Vagina (tissue), 2 donors: ENCODE measurements around the gene NXPE1. TPM values are rescaled to one million over a fixed set of nuclear protein-coding genes. Genes with fewer than 3 reads are reported as not detected.
"Not testable (repeated sequence)": the region's sequence is repeated elsewhere in the genome, so short reads cannot be mapped to it uniquely, and the experiment has no call there.

Experiments
- DNase-seq, 2 donors: peaks; one replicate each; pipeline ENCODE4 v3.0.0-alpha.2; 2017; ENCODE audit errors: extremely low spot score in 2 of 2
- H3K27ac ChIP-seq: fragments of 200-600 bp; sonication (generic); one replicate; pipeline ENCODE4 v1.5.1; 2019
- H3K27me3 ChIP-seq: fragments of 200-600 bp; sonication (generic); one replicate; pipeline ENCODE4 v1.5.1; 2019
- H3K36me3 ChIP-seq, 2 donors: fragments of 200-600 bp; sonication (generic); one replicate each; pipeline ENCODE4 v1.5.1; 2017 to 2019
- H3K4me1 ChIP-seq: fragments of 200-600 bp; sonication (generic); one replicate; pipeline ENCODE4 v1.5.1; 2019
- H3K4me3 ChIP-seq, 2 donors: fragments of 200-600 bp; sonication (generic); 1 replicate in 1 of 2; 2 replicates in 1 of 2; pipeline ENCODE4 v1.5.1; 2016 to 2019
- H3K9me3 ChIP-seq: fragments of 200-600 bp; sonication (generic); one replicate; pipeline ENCODE4 v1.5.1; 2019
- POLR2A ChIP-seq, 2 donors: fragments of 450-650 bp; IDR thresholded peaks; one replicate each; pipeline ENCODE4 v1.6.1; 2017; ENCODE audit warnings: antibody characterized with exemption in 2 of 2, mild to moderate bottlenecking in 2 of 2, moderate library complexity in 2 of 2
- POLR2AphosphoS5 ChIP-seq, 2 donors: sonication (generic); formaldehyde crosslinking; IDR thresholded peaks; one replicate each; pipeline ENCODE4 v1.9.0; 2017; ENCODE audit warnings: antibody characterized with exemption in 2 of 2, mild to moderate bottlenecking in 2 of 2, low read depth in 1 of 2; ENCODE audit not compliant: insufficient read depth in 1 of 2
- intact Hi-C: fragments of 100-400 bp; cut with DNase I; formaldehyde crosslinking; loops from one replicate; pipeline ENCODE4 v1.15.1; 2023
- total RNA-seq: library from RNA; depleted of rRNA; stranded (reverse); fragments of >200 nt; gene quantifications from one replicate; pipeline ENCODE4 v1.2.3, GENCODE V29; 2016
- TF ChIP-seq, protein P1 (sequence below), 3 experiments: fragments of 450-650 bp in 2 of 3; fragments of 200-600 bp in 1 of 3; sonication (generic) in 1 of 3; IDR thresholded peaks; one replicate each; pipeline ENCODE4 v1.5.1; 2017 to 2019; ENCODE audit warnings: antibody characterized with exemption in 3 of 3, mild to moderate bottlenecking in 2 of 3, moderate library complexity in 2 of 3

NXPE1 gene
- not detected for total RNA-seq

DNA sequence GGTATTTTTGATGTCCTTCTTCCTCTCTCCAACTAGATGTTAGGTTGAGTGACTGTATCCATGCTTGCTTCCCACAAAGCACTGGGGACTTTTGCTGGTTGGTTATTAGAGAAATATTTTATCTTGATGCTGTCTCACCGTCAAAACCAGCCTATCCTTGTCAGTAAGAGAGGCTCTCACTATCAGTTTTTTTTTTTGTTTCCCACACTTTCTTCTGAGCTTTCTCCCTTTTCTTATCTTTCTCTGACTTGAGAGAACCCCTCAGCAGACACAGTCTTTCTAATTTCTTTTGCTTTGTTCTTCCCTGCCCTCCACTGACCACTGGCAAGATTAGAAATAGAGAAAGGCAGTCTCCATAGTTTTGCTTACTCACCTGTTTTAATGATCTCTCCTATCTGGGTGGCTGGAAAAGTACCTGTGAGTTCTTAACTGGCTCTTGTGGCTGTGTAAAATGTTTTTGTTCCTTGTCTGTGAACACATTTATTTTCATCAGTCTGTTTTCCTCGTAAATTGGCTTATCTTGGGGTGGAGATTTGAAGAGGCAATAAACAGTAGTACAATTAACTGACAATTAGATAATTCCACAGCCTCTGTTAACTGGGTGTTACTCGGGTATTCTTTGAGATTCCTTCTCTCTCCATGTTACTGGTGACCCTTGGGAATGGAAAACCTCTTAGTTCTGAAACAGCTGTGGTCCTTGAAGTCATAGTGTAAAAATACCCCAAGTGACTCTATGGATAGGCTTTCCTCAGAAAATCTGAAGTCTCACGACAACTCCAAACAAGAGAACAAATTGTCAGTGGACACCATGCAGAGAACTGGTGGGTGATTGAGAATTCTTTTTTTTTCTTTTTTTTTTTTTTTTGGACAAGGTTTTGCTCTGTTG lies at the start of gene NXPE1:
TSS of gene NXPE1 (minus strand) at position 457 of the 886 bp plus-strand sequence. CDS start 8,680 bp downstream, outside the sequence.
- Histone ChIP-seq H3K4me3 (no peak within 1 kb of the TSS), H3K27ac (no peak within 1 kb of the TSS), H3K27me3 (no peaks in the 10 kb centered on the region), H3K4me1 (no peaks in the 10 kb centered on the region), H3K36me3 (no peaks in the 10 kb centered on the region), H3K9me3 (no peaks in the 10 kb centered on the region)
- no peak for TF ChIP-seq POLR2A (IDR thresholded peaks at IDR 0.05)
- intact Hi-C loops = no loop called here
- no peak for DNase-seq

DNA sequence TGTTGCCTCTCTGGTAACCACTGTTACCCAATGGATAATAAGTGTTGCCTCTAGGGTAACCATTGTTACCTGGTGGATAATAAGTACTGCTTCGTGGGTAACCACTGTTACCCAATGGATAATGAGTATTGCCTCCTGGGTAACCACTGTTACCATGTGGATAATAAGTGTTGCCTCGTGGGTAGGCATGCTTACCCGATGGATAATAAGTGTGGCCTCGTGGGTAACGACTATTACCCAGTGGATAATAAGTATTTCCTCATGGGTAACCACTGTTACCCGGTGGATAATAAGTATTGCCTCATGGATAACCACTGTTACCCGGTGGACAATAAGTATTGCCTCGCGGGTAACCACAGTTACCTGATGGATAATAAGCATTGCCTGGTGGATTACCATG lies 49.7 kb upstream of the NXPE1 start:
- Histone ChIP-seq H3K9me3 (peaks cover 5% of the 10 kb centered on the region), H3K4me1 (no peaks in the 10 kb centered on the region), H3K27me3 (no peaks in the 10 kb centered on the region), H3K36me3 (no peaks in the 10 kb centered on the region), H3K4me3 (no peak overlapping the region), H3K27ac (no peak overlapping the region)
- TF ChIP-seq POLR2A (IDR thresholded peaks at IDR 0.05) (no peak), POLR2AphosphoS5 (IDR thresholded peaks at IDR 0.05; ENCODE audit: insufficient read depth in 1 of 2, low read depth in 1 of 2) (no peak)
- TF ChIP-seq, protein P1, sequence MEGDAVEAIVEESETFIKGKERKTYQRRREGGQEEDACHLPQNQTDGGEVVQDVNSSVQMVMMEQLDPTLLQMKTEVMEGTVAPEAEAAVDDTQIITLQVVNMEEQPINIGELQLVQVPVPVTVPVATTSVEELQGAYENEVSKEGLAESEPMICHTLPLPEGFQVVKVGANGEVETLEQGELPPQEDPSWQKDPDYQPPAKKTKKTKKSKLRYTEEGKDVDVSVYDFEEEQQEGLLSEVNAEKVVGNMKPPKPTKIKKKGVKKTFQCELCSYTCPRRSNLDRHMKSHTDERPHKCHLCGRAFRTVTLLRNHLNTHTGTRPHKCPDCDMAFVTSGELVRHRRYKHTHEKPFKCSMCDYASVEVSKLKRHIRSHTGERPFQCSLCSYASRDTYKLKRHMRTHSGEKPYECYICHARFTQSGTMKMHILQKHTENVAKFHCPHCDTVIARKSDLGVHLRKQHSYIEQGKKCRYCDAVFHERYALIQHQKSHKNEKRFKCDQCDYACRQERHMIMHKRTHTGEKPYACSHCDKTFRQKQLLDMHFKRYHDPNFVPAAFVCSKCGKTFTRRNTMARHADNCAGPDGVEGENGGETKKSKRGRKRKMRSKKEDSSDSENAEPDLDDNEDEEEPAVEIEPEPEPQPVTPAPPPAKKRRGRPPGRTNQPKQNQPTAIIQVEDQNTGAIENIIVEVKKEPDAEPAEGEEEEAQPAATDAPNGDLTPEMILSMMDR (IDR thresholded peaks at IDR 0.05) = no peak
- intact Hi-C loops = no loop called here
- DNase-seq = no peak

DNA sequence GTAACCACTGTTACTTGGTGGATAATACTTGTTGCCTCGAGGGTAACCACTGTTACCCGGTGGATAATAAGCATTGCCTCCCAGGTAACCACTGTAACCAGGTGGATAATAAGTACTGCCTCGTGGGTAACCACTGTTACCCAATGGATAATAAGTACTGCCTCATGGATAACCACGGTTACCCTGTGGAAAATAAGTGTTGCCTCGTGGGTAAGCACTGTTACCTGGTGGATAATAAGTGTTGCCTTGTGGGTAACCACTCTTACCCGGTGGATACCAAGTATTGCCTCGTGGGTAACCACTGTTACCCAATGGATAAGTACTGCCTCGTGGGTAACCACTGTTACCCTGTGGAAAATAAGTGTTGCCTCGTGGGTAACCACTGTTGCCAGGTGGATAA lies 48.9 kb upstream of the NXPE1 start:
- intact Hi-C loops, H3K36me3 ChIP-seq, H3K27me3 ChIP-seq, H3K4me3 ChIP-seq, H3K27ac ChIP-seq, H3K9me3 ChIP-seq, H3K4me1 ChIP-seq: not testable (repeated sequence)
- peak in 1 of 2 donors; percentile 20 for DNase-seq

DNA sequence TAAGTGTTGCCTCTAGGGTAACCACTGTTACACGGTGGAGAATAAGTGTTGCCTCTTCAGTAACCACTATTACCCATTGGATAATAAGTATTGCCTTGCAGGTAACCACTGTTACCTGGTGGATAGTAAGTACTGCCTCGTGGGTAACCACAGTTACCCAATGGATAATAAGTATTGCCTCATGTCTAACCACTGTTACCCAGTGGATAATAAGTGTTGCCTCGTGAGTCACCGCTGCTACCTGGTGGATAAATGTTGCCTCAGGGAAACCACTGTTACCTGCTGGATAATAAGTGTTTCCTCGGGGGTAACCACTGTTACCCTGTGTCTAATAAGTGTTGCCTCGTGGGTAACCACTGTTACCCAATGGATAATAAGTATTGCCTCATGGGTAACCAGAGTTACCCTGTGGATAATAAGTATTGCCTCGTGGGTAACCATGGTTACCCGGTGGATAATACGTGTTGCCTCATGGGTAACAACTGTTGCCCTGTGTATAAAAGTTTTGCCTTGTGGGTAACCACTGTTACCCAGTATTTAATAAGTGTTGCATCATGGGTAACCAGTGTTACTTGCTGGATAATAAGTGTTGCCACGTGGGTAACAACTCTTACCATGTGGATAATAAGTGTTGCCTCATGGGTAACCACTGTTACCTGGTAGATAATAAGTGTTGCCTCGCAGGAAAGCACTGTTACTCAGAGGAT lies 48.2 kb upstream of the NXPE1 start:
- H3K4me1 ChIP-seq = no peaks in the 10 kb centered on the region
- H3K27me3 ChIP-seq = no peaks in the 10 kb centered on the region
- intact Hi-C loops = no loop called here
- no peak for TF ChIP-seq POLR2A (IDR thresholded peaks at IDR 0.05)
- TF ChIP-seq, protein P1 (IDR thresholded peaks at IDR 0.05) = no peak
- no peak for TF ChIP-seq POLR2AphosphoS5 (IDR thresholded peaks at IDR 0.05; ENCODE audit: insufficient read depth in 1 of 2, low read depth in 1 of 2)
- H3K36me3 ChIP-seq = no peaks in the 10 kb centered on the region
- no peak overlapping the region for H3K27ac ChIP-seq
- no peak overlapping the region for H3K4me3 ChIP-seq
- DNase-seq = no peak
- peaks cover 5% of the 10 kb centered on the region for H3K9me3 ChIP-seq

DNA sequence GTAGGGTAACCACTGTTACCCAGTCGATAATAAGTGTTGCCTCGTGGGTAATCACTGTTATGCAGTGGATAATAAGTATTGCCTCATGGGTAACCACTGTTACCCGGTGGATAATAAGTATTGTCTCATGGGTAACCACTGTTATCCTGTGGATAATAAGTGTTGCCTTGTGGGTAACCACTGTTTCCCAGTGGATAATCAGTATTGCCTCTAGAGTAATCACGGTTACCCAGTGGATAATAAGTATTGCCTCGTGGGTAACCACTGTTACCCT lies 47.1 kb upstream of the NXPE1 start:
- H3K36me3 ChIP-seq, H3K27ac ChIP-seq, H3K27me3 ChIP-seq, intact Hi-C loops, H3K9me3 ChIP-seq, H3K4me1 ChIP-seq, H3K4me3 ChIP-seq: not testable (repeated sequence)
- DNase-seq = peak in 1 of 2 donors; percentile 25

DNA sequence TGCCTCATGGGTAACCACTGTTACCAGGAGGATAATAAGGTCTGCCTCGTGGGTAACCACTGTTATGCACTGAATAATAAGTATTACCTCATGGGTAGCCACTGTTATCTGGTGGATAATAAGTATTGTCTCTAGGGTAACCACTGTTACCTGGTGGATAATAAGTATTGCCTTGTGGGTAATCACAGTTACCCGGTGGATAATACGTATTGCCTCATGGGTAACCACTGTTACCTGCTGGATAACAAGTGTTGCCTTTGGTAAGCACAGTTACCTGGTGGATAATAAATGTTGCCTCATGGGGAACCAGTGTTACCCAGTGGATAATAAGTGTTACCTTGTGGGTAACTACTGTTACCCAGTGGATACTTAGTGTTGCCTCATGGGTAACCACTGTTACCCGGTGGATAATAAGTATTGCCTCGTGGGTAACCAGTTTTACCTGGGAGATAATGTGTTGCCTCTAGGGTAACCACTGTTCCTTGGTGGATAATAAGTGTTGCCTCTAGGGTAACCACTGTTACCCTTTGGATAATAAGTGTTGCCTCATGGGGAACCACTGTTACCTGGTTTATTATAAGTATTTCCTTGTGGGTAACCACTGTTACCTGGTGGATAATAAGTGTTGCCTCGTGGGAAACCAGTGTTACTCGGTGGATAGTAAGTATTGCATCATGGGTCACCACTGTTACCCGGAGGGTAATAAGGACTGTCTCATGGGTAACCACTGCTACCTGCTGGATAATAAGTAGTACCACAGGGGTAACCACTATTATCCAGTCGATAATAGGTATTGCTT lies 46.5 kb upstream of the NXPE1 start:
- H3K4me1 ChIP-seq = no peaks in the 10 kb centered on the region
- intact Hi-C loops = no loop called here
- TF ChIP-seq POLR2AphosphoS5 (IDR thresholded peaks at IDR 0.05; ENCODE audit: insufficient read depth in 1 of 2, low read depth in 1 of 2) (no peak), POLR2A (IDR thresholded peaks at IDR 0.05) (no peak)
- TF ChIP-seq, protein P1 (IDR thresholded peaks at IDR 0.05) = no peak
- H3K36me3 ChIP-seq = no peaks in the 10 kb centered on the region
- peaks cover 5% of the 10 kb centered on the region for H3K9me3 ChIP-seq
- DNase-seq = peak; percentile 12 to 40
- H3K4me3 ChIP-seq = no peak overlapping the region
- no peak overlapping the region for H3K27ac ChIP-seq
- H3K27me3 ChIP-seq = no peaks in the 10 kb centered on the region
